ENCODE results near the gene FBXL5.

GRCh38 chr4:15556511-15557092, 98.6 kb downstream of the FBXL5 start:
- TF ChIP-seq CTCF (IDR thresholded peaks at IDR 0.05) = no peak
- TF ChIP-seq EZH2 (IDR thresholded peaks at IDR 0.05; ENCODE audit: borderline replicate concordance, insufficient read depth, low read depth, low read length, poor library complexity, severe bottlenecking) = no peak
